DND-41 (cell line): ENCODE data around the gene P2RY8.

Experiments used
- EZH2 ChIP-seq: IDR thresholded peaks from 3 replicates; pipeline ENCODE4 v1.6.1; 2012; ENCODE audit warnings: borderline replicate concordance, low read depth, mild to moderate bottlenecking, moderate library complexity, low read length, inconsistent platforms; ENCODE audit not compliant: severe bottlenecking
- TF ChIP-seq, protein P1 (sequence below): IDR thresholded peaks from 2 replicates; pipeline ENCODE4 v1.5.1; 2012; ENCODE audit warnings: borderline replicate concordance, low read length, moderate library complexity, mild to moderate bottlenecking; ENCODE audit not compliant: poor library complexity, severe bottlenecking; ENCODE audit errors: extremely low read depth

DNA sequence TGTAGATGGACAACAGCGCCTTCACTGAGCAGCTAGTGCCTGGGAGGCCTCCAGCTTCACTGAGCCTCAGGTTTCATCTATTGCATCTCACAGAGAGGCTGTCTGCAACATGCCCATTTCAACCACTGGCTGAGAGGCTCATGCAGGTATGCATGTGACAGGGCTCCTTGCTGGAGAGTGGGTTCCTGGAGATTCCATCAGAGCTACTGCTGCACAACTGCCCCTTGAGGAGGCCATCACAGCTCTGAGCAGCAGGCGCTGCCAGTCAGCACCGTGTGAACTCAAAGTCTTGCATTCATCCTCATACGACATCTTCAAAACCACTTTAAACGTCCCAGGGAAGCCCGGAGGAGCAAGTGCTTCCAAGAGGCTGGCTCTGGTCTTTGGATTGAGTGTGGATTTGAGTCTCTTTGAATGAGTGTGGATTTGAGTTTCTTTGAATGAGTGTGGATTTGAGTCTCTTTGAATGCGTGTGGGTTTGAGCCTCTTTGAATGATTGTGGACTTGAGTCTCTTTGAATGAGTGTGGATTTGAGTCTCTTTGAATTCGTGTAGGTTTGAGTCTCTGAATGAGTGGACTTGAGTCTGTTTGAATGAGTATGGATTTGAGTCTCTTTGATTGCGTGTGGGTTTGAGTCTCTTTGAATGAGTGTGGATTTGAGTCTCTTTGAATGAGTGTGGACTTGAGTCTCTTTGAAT is 8.7 kb downstream of the P2RY8 start:
- TF ChIP-seq, protein P1, sequence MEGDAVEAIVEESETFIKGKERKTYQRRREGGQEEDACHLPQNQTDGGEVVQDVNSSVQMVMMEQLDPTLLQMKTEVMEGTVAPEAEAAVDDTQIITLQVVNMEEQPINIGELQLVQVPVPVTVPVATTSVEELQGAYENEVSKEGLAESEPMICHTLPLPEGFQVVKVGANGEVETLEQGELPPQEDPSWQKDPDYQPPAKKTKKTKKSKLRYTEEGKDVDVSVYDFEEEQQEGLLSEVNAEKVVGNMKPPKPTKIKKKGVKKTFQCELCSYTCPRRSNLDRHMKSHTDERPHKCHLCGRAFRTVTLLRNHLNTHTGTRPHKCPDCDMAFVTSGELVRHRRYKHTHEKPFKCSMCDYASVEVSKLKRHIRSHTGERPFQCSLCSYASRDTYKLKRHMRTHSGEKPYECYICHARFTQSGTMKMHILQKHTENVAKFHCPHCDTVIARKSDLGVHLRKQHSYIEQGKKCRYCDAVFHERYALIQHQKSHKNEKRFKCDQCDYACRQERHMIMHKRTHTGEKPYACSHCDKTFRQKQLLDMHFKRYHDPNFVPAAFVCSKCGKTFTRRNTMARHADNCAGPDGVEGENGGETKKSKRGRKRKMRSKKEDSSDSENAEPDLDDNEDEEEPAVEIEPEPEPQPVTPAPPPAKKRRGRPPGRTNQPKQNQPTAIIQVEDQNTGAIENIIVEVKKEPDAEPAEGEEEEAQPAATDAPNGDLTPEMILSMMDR: no peak
- no peak for TF ChIP-seq EZH2
